HCT116 (cell line): ENCODE data around the gene CGB2. TPM values are rescaled to one million over a fixed set of nuclear protein-coding genes. Genes with fewer than 3 reads are reported as not detected.
"Not testable (repeated sequence)": the region's sequence is repeated elsewhere in the genome, so short reads cannot be mapped to it uniquely, and the experiment has no call there.

Experiments used
- ATAC-seq: fragments of 200-7000 bp; cut with Tn5 transposase; 2 replicates; pipeline ENCODE4 v1.9.1; 2020; ENCODE audit warnings: mild to moderate bottlenecking, moderate library complexity
- BruUV-seq: library from RNA; stranded (reverse); fragments of 400-500 nt; replicated peaks from 2 replicates; lab custom pipeline; 2021; lab: Mats Ljungman, UMichigan
- CTCF ChIA-PET: fragments of 300-600 bp; sonication (Branson Sonifier 250); formaldehyde crosslinking; loops from one replicate; lab custom pipeline; 2021; ENCODE audit warnings: antibody characterized with exemption; lab: Charles Lee
- POLR2A ChIA-PET: fragments of 300-600, 350-600 bp; sonication (Branson Sonifier 250); formaldehyde crosslinking; loops from one replicate; lab custom pipeline; 2021; ENCODE audit warnings: antibody characterized with exemption; lab: Charles Lee
- RAD21 ChIA-PET, 2 experiments: fragments of 300-600 bp; sonication (Branson Sonifier 250); formaldehyde crosslinking; loops; one replicate each; lab custom pipeline; 2023; ENCODE audit warnings: low total read pairs in 2 of 2; ENCODE audit not compliant: uncharacterized antibody in 2 of 2, unreplicated experiment in 2 of 2, low non-redundant PET in 1 of 2; lab: Charles Lee
- DNase-seq: peaks from one replicate; pipeline ENCODE4 v3.0.0-alpha.2; 2010; ENCODE audit warnings: low read depth, low spot score
- H2AFZ ChIP-seq: fragments of 200-600 bp; shearing (Covaris generic), sonication (generic); 2 replicates; pipeline ENCODE4 v1.6.1; 2017; ENCODE audit warnings: low read depth, mixed run types, mixed read lengths, antibody characterized with exemption, low read length; ENCODE audit not compliant: poor library complexity, severe bottlenecking
- H3K27ac ChIP-seq: 2 replicates; pipeline ENCODE4 v1.5.1; 2012; ENCODE audit warnings: low read depth, low read length
- H3K27me3 ChIP-seq: fragments of 200-600 bp; sonication (generic); 2 replicates; pipeline ENCODE4 v1.6.1; 2016; ENCODE audit warnings: mixed run types, low read length, mixed read lengths; ENCODE audit not compliant: insufficient read depth
- H3K36me3 ChIP-seq, 2 experiments: fragments of 200-500 bp in 1 of 2; fragments of 200-600 bp in 1 of 2; sonication (Bioruptor generic) in 1 of 2; sonication (generic) in 1 of 2; 2 replicates each; pipeline versions ENCODE4 v1.5.1 to v1.6.1; 2014 to 2016; ENCODE audit warnings: low read length in 2 of 2, inconsistent platforms in 1 of 2, mixed read lengths in 1 of 2, mixed run types in 1 of 2; ENCODE audit not compliant: insufficient read depth in 2 of 2, control insufficient read depth in 1 of 2
- H3K4me1 ChIP-seq, 2 experiments: fragments of 200-600 bp in 1 of 2; sonication (generic) in 1 of 2; 2 replicates each; pipeline versions ENCODE4 v1.5.1 to v1.6.1; 2012 to 2017; ENCODE audit warnings: low read length in 2 of 2, inconsistent platforms in 1 of 2, mild to moderate bottlenecking in 1 of 2, mixed read lengths in 1 of 2, mixed run types in 1 of 2, moderate library complexity in 1 of 2; ENCODE audit not compliant: insufficient read depth in 2 of 2, control insufficient read depth in 1 of 2
- H3K4me2 ChIP-seq: fragments of 200-600 bp; sonication (generic); 2 replicates; pipeline ENCODE4 v1.6.1; 2017; ENCODE audit warnings: mixed run types, low read length, mixed read lengths
- H3K4me3 ChIP-seq, 2 experiments: fragments of 200-600 bp in 1 of 2; sonication (generic) in 1 of 2; replicated peaks in 1 of 2; 2 replicates each; pipeline ENCODE4 v1.5.1; 2011 to 2016; ENCODE audit warnings: low read length in 2 of 2, control low read depth in 1 of 2, low read depth in 1 of 2, mild to moderate bottlenecking in 1 of 2, mixed read lengths in 1 of 2, mixed run types in 1 of 2
- H3K79me2 ChIP-seq: fragments of 200-600 bp; sonication (generic); 2 replicates; pipeline ENCODE4 v1.6.1; 2017; ENCODE audit warnings: mild to moderate bottlenecking, mixed run types, low read length, moderate library complexity, mixed read lengths; ENCODE audit not compliant: insufficient read depth
- H3K9ac ChIP-seq: fragments of 200-600 bp; sonication (generic); 2 replicates; pipeline ENCODE4 v1.6.1; 2016; ENCODE audit warnings: low read length, mixed read lengths
- H3K9me2 ChIP-seq: fragments of 200-600 bp; sonication (generic), shearing (Covaris generic); 2 replicates; pipeline ENCODE4 v1.6.1; 2017; ENCODE audit warnings: mixed run types, mild to moderate bottlenecking, moderate library complexity; ENCODE audit not compliant: insufficient read depth
- H3K9me3 ChIP-seq, 2 experiments: fragments of 200-500 bp in 1 of 2; fragments of 200-600 bp in 1 of 2; sonication (Bioruptor generic) in 1 of 2; sonication (generic) in 1 of 2; 2 replicates each; pipeline ENCODE4 v1.6.1; 2014 to 2017; ENCODE audit warnings: low read length in 2 of 2, mixed read lengths in 2 of 2, inconsistent platforms in 1 of 2, low read depth in 1 of 2, mild to moderate bottlenecking in 1 of 2, mixed run types in 1 of 2, moderate library complexity in 1 of 2; ENCODE audit not compliant: control insufficient read depth in 1 of 2, insufficient read depth in 1 of 2
- H4K20me1 ChIP-seq: fragments of 200-600 bp; sonication (generic), shearing (Covaris generic); 2 replicates; pipeline ENCODE4 v1.6.1; 2017; ENCODE audit warnings: mixed run types, mild to moderate bottlenecking, moderate library complexity; ENCODE audit not compliant: insufficient read depth
- intact Hi-C: fragments of 100-400 bp; cut with micrococcal nuclease; formaldehyde crosslinking; loops from 2 replicates; pipeline ENCODE4 v1.10.0; 2022
- total RNA-seq: library from RNA; stranded (reverse); gene quantifications from one replicate; pipeline ENCODE4 v1.2.1, GENCODE V29; 2021; ENCODE audit not compliant: unreplicated experiment

Gene CGB2
- total RNA-seq, 1 experiment from 2014 or later: 5.0 TPM

GRCh38 chr19:49025088-49025487, 6.6 kb upstream of the CGB2 start:
- RAD21 ChIA-PET, POLR2A ChIA-PET, H3K4me2 ChIP-seq, H3K27ac ChIP-seq, BruUV-seq, H3K9ac ChIP-seq, H3K9me3 ChIP-seq, ATAC-seq, H3K79me2 ChIP-seq, H3K4me3 ChIP-seq, H2AFZ ChIP-seq, H4K20me1 ChIP-seq, DNase-seq, intact Hi-C loops, H3K9me2 ChIP-seq, H3K36me3 ChIP-seq, CTCF ChIA-PET, H3K27me3 ChIP-seq: not testable (repeated sequence)
- H3K4me1 ChIP-seq: peaks cover 22 to 32% of the 10 kb centered on the region in 2 experiments

- H3K4me2 ChIP-seq, BruUV-seq, H4K20me1 ChIP-seq, H3K27me3 ChIP-seq, H3K36me3 ChIP-seq, H3K27ac ChIP-seq, H3K9me3 ChIP-seq, RAD21 ChIA-PET, H3K79me2 ChIP-seq, H3K9ac ChIP-seq, CTCF ChIA-PET, H3K9me2 ChIP-seq, H2AFZ ChIP-seq, POLR2A ChIA-PET, H3K4me3 ChIP-seq, DNase-seq, intact Hi-C loops: not testable (repeated sequence)
- ATAC-seq: peak; percentile 38
- H3K4me1 ChIP-seq: peaks cover 17 to 27% of the 10 kb centered on the region in 2 experiments
These were observed 6.1 kb upstream of the CGB2 start for GRCh38 chr19:49025599-49025998.

- RAD21 ChIA-PET, H3K9ac ChIP-seq, H3K27ac ChIP-seq: not testable (repeated sequence)
These were observed 3.0 kb upstream of the CGB2 start for GRCh38 chr19:49028686-49029085.

GRCh38 chr19:49029749-49030148, 1.9 kb upstream of the CGB2 start:
- H3K27me3 ChIP-seq, H3K9me2 ChIP-seq, H3K4me1 ChIP-seq, H3K36me3 ChIP-seq, H2AFZ ChIP-seq, H3K9ac ChIP-seq, H3K4me3 ChIP-seq, BruUV-seq, H3K9me3 ChIP-seq, intact Hi-C loops, H4K20me1 ChIP-seq, RAD21 ChIA-PET, CTCF ChIA-PET, DNase-seq, H3K79me2 ChIP-seq, H3K27ac ChIP-seq, POLR2A ChIA-PET: not testable (repeated sequence)
- peak; percentile 30; the same call in 1 of the 2 replicates for ATAC-seq
- 0 out of 2 replicates have a peak overlapping the region, but pooled peaks have one; percentile 17 for H3K4me2 ChIP-seq

More at GRCh38 chr19:49028686-49029085, 3.0 kb upstream of the CGB2 start:
- H3K4me1 ChIP-seq, H3K36me3 ChIP-seq, H3K9me3 ChIP-seq, H3K9me2 ChIP-seq, ATAC-seq, H3K4me2 ChIP-seq, intact Hi-C loops, H2AFZ ChIP-seq, H4K20me1 ChIP-seq, DNase-seq, H3K27me3 ChIP-seq, CTCF ChIA-PET, BruUV-seq, POLR2A ChIA-PET, H3K79me2 ChIP-seq, H3K4me3 ChIP-seq: not testable (repeated sequence)
